NCI-H1092 (cell line): ENCODE data around the gene EMB.
"Not testable (repeated sequence)": the region's sequence is repeated elsewhere in the genome, so short reads cannot be mapped to it uniquely, and the experiment has no call there.

Source experiments
- DNase-seq: peaks from one replicate; lab custom pipeline; 2025; lab: John Stamatoyannopoulos, UW

The EMB gene

GRCh38 chr5:50440651-50441492 is at the start of gene EMB:
TSS of gene EMB (minus strand) at chr5:50441288. CDS start at chr5:50441151, 137 bp downstream.
- no peak for DNase-seq

- not testable (repeated sequence) for DNase-seq
Measured at GRCh38 chr5:50489491-50489890, 48.4 kb upstream of the EMB start.

- DNase-seq: not testable (repeated sequence)
Measured at GRCh38 chr5:50478790-50479189, 37.7 kb upstream of the EMB start.

GRCh38 chr5:50476549-50476948 is 35.5 kb upstream of the EMB start:
- DNase-seq: no peak

GRCh38 chr5:50465015-50465414 is 23.9 kb upstream of the EMB start:
- not testable (repeated sequence) for DNase-seq

- DNase-seq: no peak
Measured at GRCh38 chr5:50463726-50464125, 22.6 kb upstream of the EMB start.

GRCh38 chr5:50463047-50463446 is 22.0 kb upstream of the EMB start:
- no peak for DNase-seq

GRCh38 chr5:50462579-50462978 is 21.5 kb upstream of the EMB start:
- not testable (repeated sequence) for DNase-seq

GRCh38 chr5:50458372-50458771 is 17.3 kb upstream of the EMB start:
- not testable (repeated sequence) for DNase-seq

- not testable (repeated sequence) for DNase-seq
Measured at GRCh38 chr5:50449241-50449640, 8.2 kb upstream of the EMB start.

- no peak for DNase-seq
Measured at GRCh38 chr5:50447941-50448340, 6.9 kb upstream of the EMB start.

GRCh38 chr5:50447228-50447627 is 6.1 kb upstream of the EMB start:
- no peak for DNase-seq

- no peak for DNase-seq
Measured at GRCh38 chr5:50445296-50445949, 4.3 kb upstream of the EMB start.

- DNase-seq: not testable (repeated sequence)
Measured at GRCh38 chr5:50442559-50443539, 1.8 kb upstream of the EMB start.

GRCh38 chr5:50441493-50441955 is 436 bp upstream of the EMB start:
- DNase-seq: no peak

GRCh38 chr5:50439221-50439620 is 1.9 kb downstream of the EMB start:
- no peak for DNase-seq

- not testable (repeated sequence) for DNase-seq
Measured at GRCh38 chr5:50438060-50438459, 3.0 kb downstream of the EMB start.

GRCh38 chr5:50435168-50435567 is 5.9 kb downstream of the EMB start:
- no peak for DNase-seq

GRCh38 chr5:50431133-50431904 is 9.8 kb downstream of the EMB start:
- not testable (repeated sequence) for DNase-seq

- DNase-seq: not testable (repeated sequence)
Measured at GRCh38 chr5:50423100-50423799, 17.8 kb downstream of the EMB start.
